Measurements from ENCODE around the gene CDH12.
"Not testable (repeated sequence)": the region's sequence is repeated elsewhere in the genome, so short reads cannot be mapped to it uniquely, and the experiment has no call there.

CDH12 gene

DNA sequence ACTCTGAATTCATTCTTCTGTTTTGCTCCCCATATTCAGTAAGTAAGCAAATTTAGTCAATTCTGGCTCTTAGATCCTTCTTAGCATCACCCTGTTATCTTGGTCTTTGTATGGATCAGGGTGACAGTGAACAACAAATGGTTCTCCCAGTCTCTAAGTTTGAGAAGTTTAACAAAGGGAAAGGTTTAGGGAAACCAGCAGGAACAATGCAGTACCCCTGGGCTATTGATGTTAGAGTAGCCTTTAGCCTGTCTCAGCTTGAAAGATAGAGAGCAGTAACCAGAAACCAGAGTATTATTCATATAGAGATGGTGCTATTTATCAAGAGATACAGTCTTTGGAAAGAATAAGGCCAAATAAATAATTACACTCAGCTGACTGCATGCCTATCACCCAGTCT is 241.8 kb downstream of the CDH12 start:
- DNase-seq, result no peak
- no peak overlapping the region for H3K27ac ChIP-seq
- in situ Hi-C loops (cut with HindIII; ENCODE audit: low pct_ligation_motif_present, low sequenced_read_pairs), result no loop called here
- H3K4me3 ChIP-seq (ENCODE audit: low read depth, low read length), result no peak overlapping the region
- H3K27me3 ChIP-seq (replicated peaks), result no peaks in the 10 kb centered on the region
- TF ChIP-seq, protein P1, sequence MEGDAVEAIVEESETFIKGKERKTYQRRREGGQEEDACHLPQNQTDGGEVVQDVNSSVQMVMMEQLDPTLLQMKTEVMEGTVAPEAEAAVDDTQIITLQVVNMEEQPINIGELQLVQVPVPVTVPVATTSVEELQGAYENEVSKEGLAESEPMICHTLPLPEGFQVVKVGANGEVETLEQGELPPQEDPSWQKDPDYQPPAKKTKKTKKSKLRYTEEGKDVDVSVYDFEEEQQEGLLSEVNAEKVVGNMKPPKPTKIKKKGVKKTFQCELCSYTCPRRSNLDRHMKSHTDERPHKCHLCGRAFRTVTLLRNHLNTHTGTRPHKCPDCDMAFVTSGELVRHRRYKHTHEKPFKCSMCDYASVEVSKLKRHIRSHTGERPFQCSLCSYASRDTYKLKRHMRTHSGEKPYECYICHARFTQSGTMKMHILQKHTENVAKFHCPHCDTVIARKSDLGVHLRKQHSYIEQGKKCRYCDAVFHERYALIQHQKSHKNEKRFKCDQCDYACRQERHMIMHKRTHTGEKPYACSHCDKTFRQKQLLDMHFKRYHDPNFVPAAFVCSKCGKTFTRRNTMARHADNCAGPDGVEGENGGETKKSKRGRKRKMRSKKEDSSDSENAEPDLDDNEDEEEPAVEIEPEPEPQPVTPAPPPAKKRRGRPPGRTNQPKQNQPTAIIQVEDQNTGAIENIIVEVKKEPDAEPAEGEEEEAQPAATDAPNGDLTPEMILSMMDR (IDR thresholded peaks at IDR 0.05; ENCODE audit: low read depth, low read length, missing control alignments), result no peak
- H3K36me3 ChIP-seq (replicated peaks), result no peaks in the 10 kb centered on the region

DNA sequence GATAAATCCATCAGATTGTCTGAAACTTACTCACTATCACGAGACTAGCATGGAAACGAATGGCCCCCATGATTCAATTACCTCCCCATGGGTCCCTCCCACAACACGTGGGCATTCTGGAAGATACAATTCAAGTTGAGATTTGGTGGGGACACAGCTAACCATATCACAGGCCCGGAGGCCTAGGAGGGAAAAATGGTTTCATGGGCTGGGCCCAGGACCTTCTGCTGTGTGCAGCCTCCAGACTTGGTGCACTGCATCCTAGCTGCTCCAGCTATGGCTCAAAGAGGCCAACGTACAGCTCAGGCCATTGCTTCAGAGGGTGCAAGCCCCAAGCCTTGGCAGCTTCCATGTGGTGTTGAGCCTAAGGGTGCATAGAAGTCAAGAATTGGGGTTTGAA is 245.6 kb downstream of the CDH12 start:
- H3K27ac ChIP-seq; in situ Hi-C loops (cut with HindIII; ENCODE audit: low pct_ligation_motif_present, low sequenced_read_pairs); H3K36me3 ChIP-seq (replicated peaks); H3K27me3 ChIP-seq (replicated peaks); H3K4me3 ChIP-seq (ENCODE audit: low read depth, low read length); DNase-seq: not testable (repeated sequence)

DNA sequence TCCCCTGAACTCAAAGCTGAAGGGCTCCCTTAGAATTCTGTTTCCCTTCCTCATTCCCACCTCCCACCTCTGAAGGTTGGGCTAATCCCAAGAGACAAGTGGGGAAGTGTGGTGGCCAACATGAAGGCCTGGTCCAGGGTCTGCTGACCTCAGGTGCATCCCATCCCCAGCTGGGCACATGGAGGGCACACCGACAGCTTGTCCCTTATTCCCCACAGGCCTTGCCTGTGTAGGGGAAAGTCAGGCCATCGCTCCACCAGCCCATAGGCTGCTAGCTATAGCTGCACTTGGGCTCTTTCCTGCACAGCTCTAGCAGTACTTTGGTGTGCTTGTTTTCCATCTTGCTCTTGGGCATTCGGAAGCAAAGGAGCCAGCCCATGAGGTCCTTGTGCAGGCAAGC is 247.7 kb downstream of the CDH12 start:
- Histone ChIP-seq H3K36me3 (replicated peaks) (no peaks in the 10 kb centered on the region), H3K27ac (no peak overlapping the region), H3K4me3 (ENCODE audit: low read depth, low read length) (no peak overlapping the region), H3K27me3 (replicated peaks) (no peaks in the 10 kb centered on the region)
- DNase-seq, result no peak
- TF ChIP-seq, protein P1 (IDR thresholded peaks at IDR 0.05; ENCODE audit: low read depth, low read length, missing control alignments), result no peak
- in situ Hi-C loops (cut with HindIII; ENCODE audit: low pct_ligation_motif_present, low sequenced_read_pairs), result no loop called here

DNA sequence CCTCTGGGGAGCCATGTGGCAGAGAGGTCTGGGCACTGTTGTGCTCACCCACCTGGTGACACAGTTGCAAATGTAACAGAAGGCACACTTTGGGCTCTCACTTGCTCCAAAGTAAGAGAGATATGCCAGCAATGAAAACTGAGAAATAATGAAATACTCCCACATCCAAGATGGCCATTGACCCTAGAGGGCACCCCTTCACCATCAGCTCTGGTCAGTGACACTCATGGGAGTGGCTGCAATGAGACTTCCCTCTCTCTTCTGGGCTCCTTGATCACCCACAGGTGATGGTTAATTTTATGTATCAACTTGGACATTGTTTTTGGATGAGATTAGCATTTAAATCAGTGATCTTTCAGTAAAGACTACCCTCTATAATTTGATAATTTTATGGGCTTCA is 248.4 kb downstream of the CDH12 start:
- Histone ChIP-seq H3K27ac (no peak overlapping the region), H3K36me3 (replicated peaks) (no peaks in the 10 kb centered on the region), H3K27me3 (replicated peaks) (no peaks in the 10 kb centered on the region), H3K4me3 (ENCODE audit: low read depth, low read length) (no peak overlapping the region)
- TF ChIP-seq, protein P1 (IDR thresholded peaks at IDR 0.05; ENCODE audit: low read depth, low read length, missing control alignments), result no peak
- in situ Hi-C loops (cut with HindIII; ENCODE audit: low pct_ligation_motif_present, low sequenced_read_pairs), result no loop called here
- no peak for DNase-seq

DNA sequence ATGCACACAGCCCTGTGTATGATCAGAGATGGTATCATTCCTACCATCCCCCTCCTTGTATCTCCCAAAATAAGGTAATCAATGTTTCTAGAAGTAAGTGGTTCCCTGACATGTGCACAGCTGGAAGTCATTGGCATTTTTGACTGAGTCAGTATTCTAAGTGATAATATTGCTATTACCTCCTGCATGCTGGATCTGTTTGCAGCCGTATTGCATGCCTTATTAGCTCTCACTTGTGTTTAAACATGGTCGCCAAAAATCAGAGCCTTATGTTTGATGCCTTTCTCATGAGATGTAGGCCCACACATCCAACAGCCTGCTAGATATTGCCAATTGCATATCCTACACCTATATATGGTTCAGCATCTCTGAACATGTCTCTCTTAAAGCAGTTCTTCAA is 254.3 kb downstream of the CDH12 start:
- in situ Hi-C loops (cut with HindIII; ENCODE audit: low pct_ligation_motif_present, low sequenced_read_pairs), result no loop called here
- no peak for DNase-seq
- TF ChIP-seq, protein P1 (IDR thresholded peaks at IDR 0.05; ENCODE audit: low read depth, low read length, missing control alignments), result no peak
- no peaks in the 10 kb centered on the region for H3K27me3 ChIP-seq (replicated peaks)
- H3K27ac ChIP-seq, result no peak overlapping the region
- H3K36me3 ChIP-seq (replicated peaks), result no peaks in the 10 kb centered on the region
- no peak overlapping the region for H3K4me3 ChIP-seq (ENCODE audit: low read depth, low read length)

DNA sequence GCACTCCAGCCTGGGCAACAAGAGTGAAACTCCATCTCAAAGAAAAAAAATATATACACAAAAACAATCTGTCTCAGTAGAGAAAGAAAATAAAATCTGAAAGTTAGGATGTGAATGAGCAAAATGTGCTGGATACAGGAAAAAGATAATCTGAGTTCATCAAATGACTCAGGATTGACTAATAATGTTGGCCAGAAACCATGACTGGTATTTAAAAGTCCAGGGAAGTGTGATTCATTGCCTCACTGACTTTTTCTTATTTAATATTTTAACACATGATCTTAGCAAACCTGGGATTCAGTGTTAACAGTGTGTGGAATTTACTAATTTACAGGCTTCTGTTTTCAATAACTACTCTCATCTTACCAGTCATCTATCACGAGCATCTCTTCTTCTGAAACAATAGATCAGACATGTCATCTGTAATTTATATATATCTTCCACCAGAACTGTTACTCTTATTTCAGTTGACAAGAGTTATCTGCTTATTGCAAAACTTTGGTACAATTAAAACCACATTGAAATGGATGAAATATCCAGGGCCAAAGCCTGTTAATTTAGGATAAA is 256.7 kb downstream of the CDH12 start:
- H3K27ac ChIP-seq, result no peak overlapping the region
- in situ Hi-C loops (cut with HindIII; ENCODE audit: low pct_ligation_motif_present, low sequenced_read_pairs), result no loop called here
- H3K4me3 ChIP-seq (ENCODE audit: low read depth, low read length), result no peak overlapping the region
- no peaks in the 10 kb centered on the region for H3K36me3 ChIP-seq (replicated peaks)
- no peak for DNase-seq
- H3K27me3 ChIP-seq (replicated peaks), result no peaks in the 10 kb centered on the region
- TF ChIP-seq, protein P1 (IDR thresholded peaks at IDR 0.05; ENCODE audit: low read depth, low read length, missing control alignments), result no peak

Measured in brain microvascular endothelial cell (primary cell).